HG03108 (cell line): Measurements from ENCODE around the gene MAGEA12.
"Not testable (repeated sequence)": the region's sequence is repeated elsewhere in the genome, so short reads cannot be mapped to it uniquely, and the experiment has no call there.

ENCODE experiments used
- ATAC-seq: cut with Tn5 transposase; IDR thresholded peaks from one replicate; pipeline ENCODE4 v1.9.1; 2021; ENCODE audit warnings: moderate library complexity; ENCODE audit not compliant: unreplicated experiment

MAGEA12 gene, protein sequence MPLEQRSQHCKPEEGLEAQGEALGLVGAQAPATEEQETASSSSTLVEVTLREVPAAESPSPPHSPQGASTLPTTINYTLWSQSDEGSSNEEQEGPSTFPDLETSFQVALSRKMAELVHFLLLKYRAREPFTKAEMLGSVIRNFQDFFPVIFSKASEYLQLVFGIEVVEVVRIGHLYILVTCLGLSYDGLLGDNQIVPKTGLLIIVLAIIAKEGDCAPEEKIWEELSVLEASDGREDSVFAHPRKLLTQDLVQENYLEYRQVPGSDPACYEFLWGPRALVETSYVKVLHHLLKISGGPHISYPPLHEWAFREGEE

DNA sequence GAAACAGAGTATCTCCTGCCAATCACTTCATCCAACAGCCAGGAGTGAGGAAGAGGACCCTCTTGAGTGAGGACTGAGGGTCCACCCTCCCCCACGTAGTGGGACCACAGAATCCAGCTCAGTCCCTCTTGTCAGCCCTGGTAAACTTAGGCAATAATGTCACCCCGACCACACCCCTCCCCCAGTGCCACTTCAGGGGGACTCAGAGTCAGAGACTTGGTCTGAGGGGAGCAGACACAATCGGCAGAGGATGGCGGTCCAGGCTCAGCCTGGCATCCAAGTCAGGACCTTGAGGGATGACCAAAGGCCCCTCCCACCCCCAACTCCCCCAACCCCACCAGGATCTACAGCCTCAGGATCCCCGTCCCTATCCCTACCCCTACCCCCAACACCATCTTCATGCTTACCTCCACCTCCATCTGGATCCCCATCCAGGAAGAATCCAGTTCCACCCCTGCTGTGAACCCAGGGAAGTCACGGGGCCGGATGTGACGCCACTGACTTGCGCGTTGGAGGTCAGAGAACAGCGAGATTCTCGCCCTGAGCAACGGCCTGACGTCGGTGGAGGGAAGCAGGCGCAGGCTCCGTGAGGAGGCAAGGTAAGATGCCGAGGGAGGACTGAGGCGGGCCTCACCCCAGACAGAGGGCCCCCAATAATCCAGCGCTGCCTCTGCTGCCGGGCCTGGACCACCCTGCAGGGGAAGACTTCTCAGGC lies at the start of gene MAGEA12, which contains the start of gene CSAG1:
Gene MAGEA12 (plus strand): TSS at position 497 of the 715 bp plus-strand sequence. CDS start 2,405 bp downstream, outside the sequence.
Gene CSAG1 (minus strand): TSS at position 461 of the 715 bp plus-strand sequence. CDS start 1,261 bp downstream, outside the sequence.
- ATAC-seq, result no peak

DNA sequence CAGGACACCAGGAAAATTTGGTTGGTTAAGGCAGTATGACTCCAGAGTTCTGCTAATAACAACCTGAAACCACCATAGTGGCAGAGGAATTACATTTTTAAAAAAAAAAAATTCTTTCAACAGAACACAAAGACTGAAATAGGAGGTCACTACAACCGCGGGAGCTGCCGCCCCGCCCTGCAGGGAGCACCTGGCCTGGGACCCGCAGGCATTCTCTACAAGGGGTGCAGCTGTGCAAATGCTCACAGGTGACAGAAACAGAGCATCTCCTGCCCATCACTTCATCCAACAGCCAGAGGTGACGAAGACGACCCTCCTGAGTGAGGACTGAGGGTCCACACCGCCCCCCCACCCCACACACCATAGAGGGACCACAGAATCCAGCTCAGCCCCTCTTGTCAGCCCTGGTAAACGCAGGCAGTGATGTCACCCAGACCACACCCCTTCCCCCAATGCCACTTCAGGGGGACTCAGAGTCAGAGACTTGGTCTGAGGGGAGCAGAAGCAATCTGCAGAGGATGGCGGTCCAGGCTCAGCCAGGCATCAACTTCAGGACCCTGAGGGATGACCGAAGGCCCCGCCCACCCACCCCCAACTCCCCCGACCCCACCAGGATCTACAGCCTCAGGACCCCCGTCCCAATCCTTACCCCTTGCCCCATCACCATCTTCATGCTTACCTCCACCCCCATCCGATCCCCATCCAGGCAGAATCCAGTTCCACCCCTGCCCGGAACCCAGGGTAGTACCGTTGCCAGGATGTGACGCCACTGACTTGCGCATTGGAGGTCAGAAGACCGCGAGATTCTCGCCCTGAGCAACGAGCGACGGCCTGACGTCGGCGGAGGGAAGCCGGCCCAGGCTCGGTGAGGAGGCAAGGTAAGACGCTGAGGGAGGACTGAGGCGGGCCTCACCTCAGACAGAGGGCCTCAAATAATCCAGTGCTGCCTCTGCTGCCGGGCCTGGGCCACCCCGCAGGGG lies 35.3 kb upstream of the MAGEA12 start, which contains the start of gene MAGEA3:
Gene MAGEA3 (plus strand): TSS at position 843 of the 980 bp plus-strand sequence. CDS start 2,039 bp downstream, outside the sequence.
- ATAC-seq, result not testable (repeated sequence)

GRCh38 chrX:152700390-152700789 lies 33.2 kb upstream of the MAGEA12 start:
- not testable (repeated sequence) for ATAC-seq

- not testable (repeated sequence) for ATAC-seq
Observed at GRCh38 chrX:152706500-152706899, 27.1 kb upstream of the MAGEA12 start.

DNA sequence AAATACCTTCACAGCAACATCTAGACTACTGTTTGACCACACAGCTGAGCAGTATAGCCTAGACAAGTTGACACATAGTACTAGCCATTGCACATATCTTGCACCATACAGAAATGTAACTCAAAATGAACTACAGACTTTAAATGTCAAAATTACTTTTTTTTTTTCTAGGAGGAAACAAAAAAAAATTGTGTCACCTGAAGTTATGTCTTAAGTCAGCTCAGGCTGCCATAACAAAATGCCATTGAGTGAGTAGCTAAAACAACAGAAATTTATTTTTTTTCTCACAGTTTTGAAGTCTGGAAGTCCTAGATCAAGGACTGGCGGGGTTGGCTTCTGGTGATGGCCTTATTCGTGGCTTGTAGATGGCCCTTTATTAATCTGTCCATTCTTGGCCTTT lies 24.4 kb upstream of the MAGEA12 start, which contains the start of gene CSAG2:
Gene CSAG2 (minus strand): TSS at position 101 of the 400 bp plus-strand sequence. CDS start 161 bp downstream, outside the sequence.
- not testable (repeated sequence) for ATAC-seq

DNA sequence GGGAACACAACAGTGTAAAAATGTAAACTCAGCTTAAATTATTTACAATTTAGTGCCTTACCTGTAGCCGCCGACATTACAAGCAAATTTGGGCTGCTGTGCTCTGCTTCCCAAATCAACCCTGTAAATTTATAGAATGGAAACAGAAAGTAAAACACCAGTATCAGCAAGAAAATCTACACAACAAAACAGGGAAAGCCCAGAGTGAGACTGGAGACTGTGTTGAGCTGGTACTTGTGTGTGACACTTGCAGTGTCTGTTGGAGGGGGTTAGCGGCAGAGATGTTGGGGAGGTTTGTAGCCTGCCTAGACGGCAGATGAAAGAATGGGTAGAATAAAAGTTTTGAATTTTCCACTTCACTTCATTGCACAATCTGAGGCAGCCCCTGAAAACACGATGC lies 20.4 kb upstream of the MAGEA12 start:
- ATAC-seq, result not testable (repeated sequence)

GRCh38 chrX:152713815-152714787 lies 19.5 kb upstream of the MAGEA12 start, which contains the start of gene MAGEA2B:
MAGEA2B (plus strand) TSS chrX:152714628; CDS start chrX:152717107, 2,479 bp downstream.
- ATAC-seq, result not testable (repeated sequence)

DNA sequence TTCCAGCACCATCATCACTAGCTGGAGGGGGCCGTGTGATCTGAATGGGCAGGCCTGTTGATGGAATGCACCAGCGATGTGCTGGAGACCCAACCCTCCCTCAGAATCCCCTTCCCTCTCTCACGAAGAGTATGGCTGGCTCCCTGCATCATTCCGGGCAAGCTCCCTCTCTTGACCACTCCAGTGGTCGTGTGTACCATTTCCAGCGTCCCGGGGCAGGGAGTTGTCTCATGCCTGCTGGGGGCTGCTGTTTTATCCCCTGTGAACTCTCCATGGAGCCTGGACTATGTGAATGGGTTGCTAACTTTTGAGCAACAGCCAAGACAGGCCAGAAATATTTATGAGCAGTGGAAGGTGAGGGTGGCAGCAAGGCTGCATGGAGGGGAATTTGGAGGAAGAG lies 8.1 kb upstream of the MAGEA12 start:
- ATAC-seq, result no peak

DNA sequence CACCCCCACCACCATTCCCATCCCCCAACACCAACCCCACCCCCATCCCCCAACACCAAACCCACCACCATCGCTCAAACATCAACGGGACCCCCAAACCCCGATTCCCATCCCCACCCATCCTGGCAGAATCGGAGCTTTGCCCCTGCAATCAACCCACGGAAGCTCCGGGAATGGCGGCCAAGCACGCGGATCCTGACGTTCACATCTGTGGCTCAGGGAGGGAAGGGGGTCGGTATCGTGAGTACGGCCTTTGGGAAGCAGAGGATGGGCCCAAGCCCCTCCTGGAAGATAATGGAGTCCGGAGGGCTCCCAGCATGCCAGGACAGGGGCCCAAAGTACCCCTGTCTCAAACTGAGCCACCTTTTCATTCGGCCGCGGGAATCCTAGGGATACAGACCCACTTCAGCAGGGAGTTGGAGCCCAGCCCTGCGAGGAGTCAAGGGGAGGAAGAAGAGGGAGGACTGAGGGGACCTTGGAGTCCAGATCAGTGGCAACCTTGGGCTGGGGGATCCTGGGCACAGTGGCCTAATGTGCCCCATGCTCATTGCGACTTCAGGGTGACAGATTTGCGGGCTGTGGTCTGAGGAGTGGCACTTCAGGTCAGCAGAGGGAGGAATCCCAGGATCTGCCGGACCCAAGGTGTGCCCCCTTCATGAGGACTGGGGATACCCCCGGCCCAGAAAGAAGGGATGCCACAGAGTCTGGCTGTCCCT lies 744 bp downstream of the MAGEA12 start:
- ATAC-seq, result not testable (repeated sequence)

DNA sequence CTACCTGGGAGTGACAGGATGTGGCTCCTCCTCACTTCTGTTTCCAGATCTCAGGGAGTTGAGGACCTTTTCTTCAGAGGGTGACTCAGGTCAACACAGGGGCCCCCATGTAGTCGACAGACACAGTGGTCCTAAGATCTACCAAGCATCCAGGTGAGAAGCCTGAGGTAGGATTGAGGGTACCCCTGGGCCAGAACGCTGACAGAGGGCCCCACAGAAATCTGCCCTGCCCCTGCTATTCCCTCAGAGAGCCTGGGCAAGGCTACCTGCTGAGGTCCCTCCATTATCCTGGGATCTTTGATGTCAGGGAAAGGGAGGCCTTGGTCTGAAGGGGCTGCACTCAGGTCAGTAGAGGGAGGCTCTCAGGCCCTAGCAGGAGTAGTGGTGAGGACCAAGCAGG lies 1.5 kb downstream of the MAGEA12 start:
- no peak for ATAC-seq

- no peak for ATAC-seq
Observed at GRCh38 chrX:152735860-152736511, 2.4 kb downstream of the MAGEA12 start.

DNA sequence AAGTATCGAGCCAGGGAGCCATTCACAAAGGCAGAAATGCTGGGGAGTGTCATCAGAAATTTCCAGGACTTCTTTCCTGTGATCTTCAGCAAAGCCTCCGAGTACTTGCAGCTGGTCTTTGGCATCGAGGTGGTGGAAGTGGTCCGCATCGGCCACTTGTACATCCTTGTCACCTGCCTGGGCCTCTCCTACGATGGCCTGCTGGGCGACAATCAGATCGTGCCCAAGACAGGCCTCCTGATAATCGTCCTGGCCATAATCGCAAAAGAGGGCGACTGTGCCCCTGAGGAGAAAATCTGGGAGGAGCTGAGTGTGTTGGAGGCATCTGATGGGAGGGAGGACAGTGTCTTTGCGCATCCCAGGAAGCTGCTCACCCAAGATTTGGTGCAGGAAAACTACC lies 3.0 kb downstream of the MAGEA12 start:
- not testable (repeated sequence) for ATAC-seq

DNA sequence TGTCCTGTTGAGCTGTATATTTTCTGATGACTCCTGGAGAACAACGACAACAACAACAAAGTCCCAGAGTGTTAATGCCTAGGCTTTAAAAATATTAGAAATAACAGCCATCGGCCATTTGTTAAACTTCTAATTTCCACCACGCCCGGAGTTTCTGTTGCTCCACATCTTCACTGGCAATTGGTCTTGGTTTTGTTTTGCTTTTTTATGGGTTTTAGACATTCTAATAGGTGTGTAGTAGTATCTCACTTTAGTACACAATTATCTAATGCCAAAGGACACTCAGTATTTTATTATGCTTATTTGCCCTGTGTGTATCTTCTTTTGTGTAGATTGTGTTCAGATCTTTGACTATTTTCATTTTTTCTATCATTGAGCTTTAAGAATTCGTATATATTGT lies 5.0 kb downstream of the MAGEA12 start:
- no peak for ATAC-seq

DNA sequence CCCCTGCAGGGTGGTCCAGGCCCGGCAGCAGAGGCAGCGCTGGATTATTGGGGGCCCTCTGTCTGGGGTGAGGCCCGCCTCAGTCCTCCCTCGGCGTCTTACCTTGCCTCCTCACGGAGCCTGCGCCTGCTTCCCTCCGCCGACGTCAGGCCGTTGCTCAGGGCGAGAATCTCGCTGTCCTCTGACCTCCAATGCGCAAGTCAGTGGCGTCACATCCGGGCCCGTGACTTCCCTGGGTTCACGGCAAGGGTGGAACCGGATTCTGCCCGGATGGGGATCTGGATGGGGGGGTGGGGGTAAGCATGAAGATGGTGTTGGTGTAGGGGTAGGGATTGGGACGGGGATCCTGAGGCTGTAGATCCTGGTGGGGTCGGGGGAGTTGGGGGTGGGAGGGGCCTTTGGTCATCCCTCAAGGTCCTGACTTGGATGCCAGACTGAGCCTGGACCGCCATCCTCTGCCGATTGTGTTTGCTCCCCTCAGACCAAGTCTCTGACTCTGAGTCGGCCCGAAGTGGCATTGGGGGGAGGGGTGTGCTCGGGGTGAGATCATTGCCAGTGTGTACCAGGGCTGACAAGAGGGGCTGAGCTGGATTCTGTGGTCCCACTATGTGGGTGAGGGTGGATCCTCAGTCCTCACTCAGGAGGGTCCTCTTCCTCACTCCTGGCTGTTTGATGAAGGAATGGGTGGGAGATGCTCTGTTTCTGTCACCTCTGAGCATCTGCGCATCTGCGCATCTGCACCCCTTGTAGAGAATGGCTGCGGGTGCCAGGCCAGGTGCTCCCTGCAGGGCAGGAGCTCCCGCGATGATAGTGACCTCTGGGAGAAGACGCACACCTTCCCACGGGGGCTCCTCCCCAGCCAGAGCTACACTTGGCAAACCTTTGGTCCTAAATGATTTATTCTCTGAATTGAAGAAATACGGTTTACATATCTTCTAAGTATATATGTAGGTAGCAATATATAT lies 20.4 kb downstream of the MAGEA12 start, which contains the start of gene MAGEA2:
Gene MAGEA2 (minus strand): TSS at position 157 of the 965 bp plus-strand sequence. CDS start 2,479 bp downstream, outside the sequence.
- ATAC-seq, result not testable (repeated sequence)

- not testable (repeated sequence) for ATAC-seq
Observed at GRCh38 chrX:152754871-152755270, 21.3 kb downstream of the MAGEA12 start.

- ATAC-seq, result not testable (repeated sequence)
Observed at GRCh38 chrX:152758918-152759317, 25.4 kb downstream of the MAGEA12 start, which contains the start of gene CSAG3. CSAG3 (plus strand) TSS chrX:152759218.

DNA sequence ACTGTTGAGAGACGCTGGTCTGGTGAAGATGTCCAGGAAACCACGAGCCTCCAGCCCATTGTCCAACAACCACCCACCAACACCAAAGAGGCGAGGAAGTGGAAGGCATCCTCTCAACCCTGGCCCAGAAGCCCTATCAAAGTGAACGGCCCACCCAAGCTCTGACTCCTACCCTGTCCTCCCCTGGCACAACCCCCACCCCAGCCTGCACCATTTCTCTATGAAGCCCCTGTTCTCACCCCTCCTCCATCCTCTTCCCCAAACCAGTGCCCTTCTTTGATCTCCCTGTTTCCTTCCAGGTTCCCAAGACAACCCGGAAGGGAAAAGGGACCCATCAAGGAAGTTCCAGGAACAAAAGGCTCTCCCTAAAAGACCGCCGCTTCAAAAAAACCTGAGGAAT lies 26.0 kb downstream of the MAGEA12 start:
- not testable (repeated sequence) for ATAC-seq
